Right lobe of liver (tissue), 4 donors: ENCODE measurements around the gene SPATA18.

ENCODE experiments used
- CTCF ChIP-seq, 4 donors: fragments of 200-600 bp in 3 of 4; fragments of 450-650 bp in 1 of 4; IDR thresholded peaks; one replicate each; pipeline versions ENCODE4 v1.5.1 to v1.8.0; 2016 to 2022; ENCODE audit warnings: antibody characterized with exemption in 4 of 4, mild to moderate bottlenecking in 2 of 4
- POLR2A ChIP-seq: fragments of 450-650 bp; IDR thresholded peaks from one replicate; pipeline ENCODE4 v1.6.1; 2017; ENCODE audit warnings: antibody characterized with exemption, mild to moderate bottlenecking
- donor health status: DM: no; HTN: no; CAD: no.
- donor health status: DM: no; HTN: no; CAD: no.
- donor health status: DM: no; HTN: yes; CAD: no.

- TF ChIP-seq POLR2A, result no peak
- TF ChIP-seq CTCF (IDR thresholded peaks at IDR 0.05), result no peak
These were observed 6.1 kb downstream of the SPATA18 start for GRCh38 chr4:52057196-52057595.
